ENCODE measurements around the gene DHRS1. TPM values are rescaled to one million over a fixed set of nuclear protein-coding genes. Genes with fewer than 3 reads are reported as not detected.

Gene DHRS1
- total RNA-seq, 1 experiment from 2014 or later: 34.7 TPM

DNA sequence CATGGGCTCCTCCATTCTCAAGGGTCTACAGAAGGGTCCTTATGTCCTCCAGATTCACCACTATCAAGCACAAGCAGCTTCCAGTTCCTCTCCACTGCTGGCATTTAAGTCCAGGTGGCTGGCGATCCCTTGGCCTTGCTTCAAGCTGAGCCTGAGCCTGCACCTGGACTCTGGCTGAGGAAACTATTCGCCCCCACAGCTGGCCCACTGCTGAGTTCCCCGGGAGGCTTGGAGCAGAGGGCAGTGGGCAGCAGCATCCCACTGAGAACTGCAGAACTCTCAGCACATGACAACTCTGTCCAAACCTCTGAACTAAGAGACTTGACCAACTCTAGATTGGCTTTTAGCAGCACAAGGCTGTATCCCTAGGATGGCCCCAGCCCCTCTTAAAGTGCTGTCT, 16.8 kb downstream of the DHRS1 start:
- ATAC-seq: no peak
- Histone ChIP-seq H3K4me2 (ENCODE audit: low read length) (no peak overlapping the region), H3K27ac (ENCODE audit: low read depth, low read length) (no peak overlapping the region), H3K4me3 (replicated peaks in 1 of 2; ENCODE audit: low read depth in 1 of 2, low read length in 2 of 2) (no peak overlapping the region), H2AFZ (ENCODE audit: low read depth, low read length, poor library complexity, severe bottlenecking) (no peak overlapping the region), H4K20me1 (ENCODE audit: insufficient read depth) (no peaks in the 10 kb centered on the region), H3K4me1 (ENCODE audit: control insufficient read depth in 1 of 2, insufficient read depth in 2 of 2, low read length in 2 of 2) (no peaks in the 10 kb centered on the region), H3K9me2 (ENCODE audit: insufficient read depth) (no peaks in the 10 kb centered on the region), H3K9ac (ENCODE audit: low read length) (no peak overlapping the region), H3K36me3 (ENCODE audit: control insufficient read depth in 1 of 2, insufficient read depth in 2 of 2, low read length in 2 of 2) (no peaks in the 10 kb centered on the region), H3K27me3 (ENCODE audit: insufficient read depth, low read length) (no peaks in the 10 kb centered on the region), H3K79me2 (ENCODE audit: insufficient read depth, low read length) (no peaks in the 10 kb centered on the region), H3K9me3 (ENCODE audit: control insufficient read depth in 1 of 2, insufficient read depth in 1 of 2, low read depth in 1 of 2, low read length in 2 of 2) (no peaks in the 10 kb centered on the region)
- RAD21 ChIA-PET (ENCODE audit: low non-redundant PET in 1 of 2, low total read pairs in 2 of 2, uncharacterized antibody in 2 of 2, unreplicated experiment in 2 of 2): no interaction called here
- DNase-seq (ENCODE audit: low read depth, low spot score): no peak
- POLR2A ChIA-PET: no interaction called here
- no TSS peak for BruUV-seq (replicated peaks)
- TF ChIP-seq, protein P1, sequence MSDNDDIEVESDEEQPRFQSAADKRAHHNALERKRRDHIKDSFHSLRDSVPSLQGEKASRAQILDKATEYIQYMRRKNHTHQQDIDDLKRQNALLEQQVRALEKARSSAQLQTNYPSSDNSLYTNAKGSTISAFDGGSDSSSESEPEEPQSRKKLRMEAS (IDR thresholded peaks at IDR 0.05): no peak
- TF ChIP-seq TCF7L2 (IDR thresholded peaks at IDR 0.05; ENCODE audit: borderline replicate concordance, extremely low read depth, insufficient read depth, insufficient read length): no peak
- CTCF ChIA-PET: interaction anchor here (1.2 to 1.3 kb wide), 2 partner anchors 15 to 25 kb away, joined by 4 read pairs; partner anchors contain the start of gene CIDEB
- intact Hi-C loops (cut with micrococcal nuclease): no loop called here

DNA sequence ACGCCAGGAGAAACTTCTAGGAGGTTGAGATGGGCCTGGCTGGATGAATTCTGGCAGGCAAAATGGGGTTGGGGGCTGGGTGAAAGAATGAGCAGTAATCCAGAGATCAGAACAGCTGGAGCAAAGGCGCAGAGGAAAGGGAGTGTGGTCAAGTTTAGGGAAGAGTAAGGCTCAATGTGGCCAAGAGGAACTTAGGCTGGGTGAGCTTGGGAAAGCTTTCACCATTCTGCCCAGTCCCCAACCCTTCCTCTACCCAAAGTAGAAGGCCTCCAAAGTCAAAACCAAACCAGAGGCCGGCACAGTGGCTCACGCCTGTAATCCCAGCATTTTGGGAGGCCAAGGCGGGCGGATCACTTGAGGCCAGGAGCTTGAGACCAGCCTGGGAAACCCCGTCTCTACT, 17.9 kb downstream of the DHRS1 start:
- Histone ChIP-seq H3K27me3 (ENCODE audit: insufficient read depth, low read length) (no peaks in the 10 kb centered on the region), H3K79me2 (ENCODE audit: insufficient read depth, low read length) (no peaks in the 10 kb centered on the region), H3K9ac (ENCODE audit: low read length) (no peak overlapping the region), H3K36me3 (ENCODE audit: control insufficient read depth in 1 of 2, insufficient read depth in 2 of 2, low read length in 2 of 2) (no peaks in the 10 kb centered on the region), H2AFZ (ENCODE audit: low read depth, low read length, poor library complexity, severe bottlenecking) (no peak overlapping the region), H4K20me1 (ENCODE audit: insufficient read depth) (no peaks in the 10 kb centered on the region), H3K4me3 (replicated peaks in 1 of 2; ENCODE audit: low read depth in 1 of 2, low read length in 2 of 2) (no peak overlapping the region), H3K27ac (ENCODE audit: low read depth, low read length) (no peak overlapping the region), H3K9me2 (ENCODE audit: insufficient read depth) (no peaks in the 10 kb centered on the region), H3K9me3 (ENCODE audit: control insufficient read depth in 1 of 2, insufficient read depth in 1 of 2, low read depth in 1 of 2, low read length in 2 of 2) (no peaks in the 10 kb centered on the region), H3K4me1 (ENCODE audit: control insufficient read depth in 1 of 2, insufficient read depth in 2 of 2, low read length in 2 of 2) (no peaks in the 10 kb centered on the region), H3K4me2 (ENCODE audit: low read length) (no peak overlapping the region)
- DNase-seq (ENCODE audit: low read depth, low spot score) (no peak), ATAC-seq (no peak)
- RAD21 ChIA-PET (ENCODE audit: low non-redundant PET in 1 of 2, low total read pairs in 2 of 2, uncharacterized antibody in 2 of 2, unreplicated experiment in 2 of 2): no interaction called here
- intact Hi-C loops (cut with micrococcal nuclease): no loop called here
- BruUV-seq (replicated peaks): no TSS peak
- CTCF ChIA-PET: interaction anchor here (1.4 kb wide), 1 partner anchor 16 kb away, joined by 3 read pairs; no protein-coding TSS in a partner anchor
- POLR2A ChIA-PET: no interaction called here
- no peak for TF ChIP-seq CEBPB (IDR thresholded peaks at IDR 0.05; ENCODE audit: low read depth)
- TF ChIP-seq EGR1 (IDR thresholded peaks at IDR 0.05; ENCODE audit: low read depth): no peak
- no peak for TF ChIP-seq SP1 (IDR thresholded peaks at IDR 0.05; ENCODE audit: low read depth)
- TF ChIP-seq, protein P1 (IDR thresholded peaks at IDR 0.05): no peak
- TF ChIP-seq, protein P2, sequence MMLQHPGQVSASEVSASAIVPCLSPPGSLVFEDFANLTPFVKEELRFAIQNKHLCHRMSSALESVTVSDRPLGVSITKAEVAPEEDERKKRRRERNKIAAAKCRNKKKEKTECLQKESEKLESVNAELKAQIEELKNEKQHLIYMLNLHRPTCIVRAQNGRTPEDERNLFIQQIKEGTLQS (IDR thresholded peaks at IDR 0.05): no peak
- no peak for TF ChIP-seq JUND (IDR thresholded peaks at IDR 0.05)
- no peak for TF ChIP-seq POLR2AphosphoS5 (IDR thresholded peaks at IDR 0.05; ENCODE audit: low read depth, low read length)
- TF ChIP-seq POLR2A (IDR thresholded peaks at IDR 0.05; ENCODE audit: borderline replicate concordance, extremely low read depth, insufficient read depth, insufficient read length): no peak
- TF ChIP-seq ZNF274 (IDR thresholded peaks at IDR 0.05; ENCODE audit: low read depth, low read length): no peak
- no peak for TF ChIP-seq SRF (IDR thresholded peaks at IDR 0.05; ENCODE audit: low read depth)
- no peak for TF ChIP-seq EZH2phosphoT487 (IDR thresholded peaks at IDR 0.05; ENCODE audit: borderline replicate concordance)
- TF ChIP-seq TCF7L2 (IDR thresholded peaks at IDR 0.05; ENCODE audit: borderline replicate concordance, extremely low read depth, insufficient read depth, insufficient read length): no peak
- TF ChIP-seq CTCF (IDR thresholded peaks at IDR 0.05 in 2 of 3, conservative IDR thresholded peaks at IDR 0.05 in 1 of 3; ENCODE audit: borderline replicate concordance in 1 of 3, insufficient read depth in 1 of 3, low read depth in 2 of 3, low read length in 2 of 3): no peak
- no peak for TF ChIP-seq SIN3A (IDR thresholded peaks at IDR 0.05; ENCODE audit: low read depth)
- TF ChIP-seq REST (IDR thresholded peaks at IDR 0.05; ENCODE audit: low read depth): no peak
- TF ChIP-seq EZH2 (IDR thresholded peaks at IDR 0.05): no peak

Data from HCT116 (cell line).